GF-D8 (cell line): Measurements from ENCODE around the gene DAPL1.
"Not testable (repeated sequence)": the region's sequence is repeated elsewhere in the genome, so short reads cannot be mapped to it uniquely, and the experiment has no call there.

Experiments used
- DNase-seq: peaks from one replicate; lab custom pipeline; 2025; lab: John Stamatoyannopoulos, UW

The DAPL1 gene

GRCh38 chr2:158822193-158822592, 27.1 kb downstream of the DAPL1 start:
- no peak for DNase-seq

DNA sequence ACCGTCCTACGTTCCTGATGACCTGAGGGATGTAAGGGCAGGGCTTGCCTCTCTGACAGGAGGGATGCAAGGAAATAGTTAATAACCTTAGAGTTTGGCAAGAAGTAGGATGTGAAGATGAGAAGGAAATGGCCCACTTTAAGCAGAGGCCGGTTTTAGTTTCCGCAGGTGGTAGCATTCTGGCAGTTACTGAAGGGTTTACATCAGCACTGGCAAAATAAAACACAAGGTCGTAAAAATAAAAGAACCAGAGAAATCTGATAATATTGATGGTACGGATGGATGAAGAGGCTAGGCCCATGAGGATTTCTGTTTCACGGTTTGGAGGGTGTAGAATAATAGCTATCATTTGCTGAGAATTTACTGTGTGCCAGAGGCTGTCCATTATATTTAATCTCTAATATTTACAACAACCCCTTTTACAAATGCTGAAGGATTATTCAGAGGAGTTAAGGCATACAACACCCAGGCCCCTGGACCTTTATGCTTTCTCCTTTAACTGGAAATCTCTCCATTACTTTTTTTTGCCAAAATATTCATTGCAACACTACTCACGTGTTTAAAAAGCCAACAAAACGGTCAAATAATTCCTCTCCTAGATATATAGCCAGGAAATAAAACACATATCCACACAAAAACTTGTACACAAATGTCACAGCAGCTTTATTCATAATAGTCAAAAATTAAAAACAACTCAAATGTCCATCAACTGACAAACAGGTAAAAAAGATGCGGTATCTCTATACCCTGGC, 28.5 kb downstream of the DAPL1 start:
- no peak for DNase-seq

GRCh38 chr2:158825021-158825420, 29.9 kb downstream of the DAPL1 start:
- DNase-seq = no peak

DNA sequence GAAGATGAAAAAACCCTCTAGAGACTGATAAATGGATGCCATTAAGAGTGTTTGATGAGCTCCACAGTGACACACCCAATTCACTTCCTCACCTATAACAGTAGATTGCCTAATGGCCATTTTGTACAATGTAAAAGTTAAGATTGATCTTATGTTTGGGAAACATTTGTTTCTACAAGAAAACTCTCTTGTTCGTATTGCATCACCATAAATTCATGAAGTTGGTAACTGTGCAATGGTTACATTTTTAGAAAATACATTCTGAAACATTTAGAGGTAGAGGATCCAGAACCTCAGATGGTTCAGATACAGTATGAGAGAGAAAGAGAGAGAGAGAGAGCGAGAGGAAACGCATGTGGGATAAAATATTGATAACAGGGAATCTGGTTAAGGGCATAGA, 31.8 kb downstream of the DAPL1 start:
- DNase-seq = no peak

DNA sequence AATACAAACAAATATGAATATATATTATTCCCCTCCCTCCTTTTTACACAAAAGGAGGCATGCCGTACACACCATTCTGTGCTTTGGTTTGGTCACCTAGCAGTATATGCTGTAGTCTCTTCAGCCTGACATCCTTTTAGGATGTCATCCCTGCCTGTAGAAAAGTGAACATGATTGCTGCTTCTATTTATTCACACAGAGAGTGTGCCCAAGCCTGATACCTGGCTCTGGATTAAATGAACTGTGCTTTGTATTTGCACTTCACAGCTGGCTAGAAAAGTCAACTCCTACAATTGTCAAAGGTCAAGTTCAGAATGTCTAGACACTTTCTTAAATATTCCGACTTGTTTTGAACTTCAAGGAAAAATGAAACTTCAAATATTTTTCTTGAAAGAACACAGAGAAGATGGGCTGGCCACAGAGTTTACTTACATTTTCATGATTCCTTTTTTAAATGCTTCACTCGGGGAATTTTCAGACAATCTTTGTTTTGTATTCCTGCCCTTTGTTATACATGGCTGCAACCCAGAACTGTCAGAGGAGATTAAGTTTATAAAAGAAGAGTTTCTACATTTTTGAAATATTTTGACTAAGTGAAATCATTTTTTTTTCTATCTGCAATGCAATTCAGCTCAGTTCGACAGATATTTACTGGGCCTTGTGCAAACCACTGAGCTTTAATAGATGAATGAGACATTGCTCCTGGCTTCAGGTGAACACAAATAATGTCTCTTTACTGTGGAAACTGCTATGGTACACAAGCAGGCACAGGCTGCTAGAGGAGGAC, 33.5 kb downstream of the DAPL1 start:
- DNase-seq = no peak

DNA sequence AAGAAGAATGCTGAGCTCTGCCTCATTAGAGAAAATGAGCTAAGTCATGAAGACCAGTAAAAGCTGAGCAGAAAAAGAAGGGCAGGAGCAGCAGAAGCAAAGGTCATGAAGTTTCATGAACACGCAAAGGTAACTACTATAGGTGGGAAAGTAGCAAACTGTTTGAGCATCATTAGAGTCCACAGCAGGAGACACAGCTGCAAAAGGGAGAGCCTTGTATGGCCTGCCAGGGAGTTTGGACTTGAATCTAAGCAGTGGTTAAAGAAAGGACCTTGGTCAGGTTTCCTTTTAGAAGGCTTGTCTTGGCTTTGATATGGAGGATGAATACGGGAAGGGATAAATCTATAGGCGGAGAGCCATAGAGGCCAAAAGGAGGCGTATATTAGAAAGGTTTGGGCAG, 34.0 kb downstream of the DAPL1 start:
- no peak for DNase-seq

- no peak for DNase-seq
These were observed 35.1 kb downstream of the DAPL1 start for GRCh38 chr2:158830201-158830600.

- DNase-seq = no peak
These were observed 40.3 kb downstream of the DAPL1 start for GRCh38 chr2:158835431-158835830.

- DNase-seq = no peak
These were observed 42.5 kb downstream of the DAPL1 start for GRCh38 chr2:158837645-158838044.

DNA sequence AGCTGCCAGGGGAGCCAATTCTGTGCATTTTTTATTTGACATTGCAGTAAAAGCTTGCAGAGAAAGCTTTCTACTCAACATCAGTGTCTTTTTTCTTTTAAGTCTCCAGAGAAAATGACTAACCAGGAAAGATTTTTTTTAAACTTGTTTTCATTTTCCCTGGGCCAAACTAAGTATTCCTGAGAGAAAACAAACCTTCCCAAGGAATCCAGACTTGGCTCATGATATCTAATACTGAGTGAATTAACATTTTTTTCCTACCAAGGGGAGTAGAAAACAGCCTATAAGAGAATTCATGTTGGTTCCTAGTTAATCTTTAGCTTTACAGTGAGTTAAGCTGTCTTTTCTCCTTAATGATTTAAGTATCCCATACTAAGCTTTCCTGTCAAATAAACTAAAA, 46.7 kb downstream of the DAPL1 start:
- DNase-seq = no peak

- no peak for DNase-seq
These were observed 50.3 kb downstream of the DAPL1 start for GRCh38 chr2:158845444-158845843.

DNA sequence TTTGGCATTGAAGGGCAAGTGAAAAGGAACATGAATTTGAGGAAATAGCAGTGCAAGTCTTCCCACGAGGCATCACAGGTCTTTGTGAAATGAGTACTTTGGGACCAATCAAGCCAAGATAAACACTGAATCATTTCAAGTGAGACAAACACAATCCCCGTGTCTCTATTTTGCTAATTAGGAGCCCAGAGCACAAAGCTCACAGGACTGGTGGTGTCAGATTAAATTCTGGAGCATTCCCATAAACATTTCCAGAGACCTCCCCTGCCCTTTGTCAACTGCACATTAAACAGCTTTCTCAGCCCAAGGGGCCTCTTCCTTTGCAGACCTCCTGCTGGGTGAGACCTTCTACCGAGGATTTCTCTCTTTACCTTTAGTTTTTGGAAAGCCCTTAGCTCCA, 50.7 kb downstream of the DAPL1 start:
- no peak for DNase-seq

- not testable (repeated sequence) for DNase-seq
These were observed 52.4 kb downstream of the DAPL1 start for GRCh38 chr2:158847526-158847925.

- not testable (repeated sequence) for DNase-seq
These were observed 53.2 kb downstream of the DAPL1 start for GRCh38 chr2:158848031-158848970.

GRCh38 chr2:158860179-158860578, 65.1 kb downstream of the DAPL1 start:
- DNase-seq = not testable (repeated sequence)

- DNase-seq = not testable (repeated sequence)
These were observed 66.5 kb downstream of the DAPL1 start for GRCh38 chr2:158861626-158862025.

- DNase-seq = not testable (repeated sequence)
These were observed 70.4 kb downstream of the DAPL1 start for GRCh38 chr2:158865469-158865868.
